Measurements from ENCODE around the gene ANXA9.

- no peak for TF ChIP-seq ZNF654 (tag by site-specific recombination; IDR thresholded peaks at IDR 0.05; ENCODE audit: low read depth)
- no peak for TF ChIP-seq ZNF274 (IDR thresholded peaks at IDR 0.05; ENCODE audit: low read length)
- no peak for TF ChIP-seq ZNF274 (tag by site-specific recombination; IDR thresholded peaks at IDR 0.05; ENCODE audit: borderline replicate concordance)
- TF ChIP-seq MEIS1 (CRISPR knock-in tag; IDR thresholded peaks at IDR 0.05; ENCODE audit: borderline replicate concordance): no peak
- TF ChIP-seq ZBTB21 (tag by site-specific recombination; IDR thresholded peaks at IDR 0.05): no peak
Observed at GRCh38 chr1:150973836-150974579, 8.1 kb upstream of the ANXA9 start.
